ENCODE results near the gene UBE3B.
A peak's percentile ranks its signal among the peaks of the same experiment; 100 is the strongest.

Gene UBE3B

DNA sequence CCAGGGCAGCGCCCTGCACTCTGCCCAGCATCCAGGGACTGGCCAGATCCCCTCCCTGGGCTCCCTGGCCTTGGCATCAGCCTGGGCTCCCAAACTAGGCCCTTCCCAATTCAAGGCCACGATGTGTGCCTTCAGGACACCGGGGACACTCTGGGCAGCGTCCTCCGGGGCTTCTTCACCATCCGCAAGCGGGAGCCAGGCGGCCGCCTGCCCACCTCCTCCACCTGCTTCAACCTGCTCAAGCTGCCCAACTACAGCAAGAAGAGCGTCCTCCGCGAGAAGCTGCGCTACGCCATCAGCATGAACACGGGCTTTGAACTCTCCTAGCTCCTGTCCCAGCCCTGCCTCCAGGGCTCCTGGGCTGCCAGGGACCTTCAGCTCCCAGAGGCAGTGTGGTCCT is 57.0 kb downstream of the UBE3B start:
- DNase-seq, result no peak

DNA sequence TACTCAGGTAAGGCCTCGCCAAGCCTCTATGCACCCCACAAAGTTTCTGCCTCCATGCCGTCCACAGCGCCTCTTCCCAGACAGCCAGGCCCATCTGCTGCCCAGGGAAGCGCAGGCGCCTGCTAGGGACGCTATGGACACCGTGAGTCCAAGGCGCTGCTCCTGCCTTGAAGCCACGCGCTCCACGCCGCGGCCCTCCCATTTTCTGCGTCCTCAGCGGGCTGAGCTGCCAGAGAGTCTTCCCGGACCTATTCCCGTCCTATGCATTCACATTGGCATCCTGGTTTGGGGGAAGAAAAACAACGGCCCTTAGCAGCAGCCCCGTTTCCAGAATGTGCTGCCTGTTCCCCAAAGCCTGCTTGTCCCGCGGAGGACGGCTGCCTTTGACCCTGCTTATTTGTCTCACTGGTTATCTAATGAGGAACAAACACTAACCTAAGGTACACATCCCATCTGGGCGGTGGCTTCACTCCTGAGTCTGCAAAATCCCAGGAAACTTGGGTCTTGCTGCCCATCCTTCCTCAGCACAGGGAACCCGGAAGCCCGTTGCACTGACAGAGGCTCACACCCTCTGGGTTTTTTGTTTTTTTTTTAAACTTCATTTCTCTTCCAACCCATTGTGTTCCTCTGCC is 57.9 kb downstream of the UBE3B start:
- DNase-seq, result no peak

DNA sequence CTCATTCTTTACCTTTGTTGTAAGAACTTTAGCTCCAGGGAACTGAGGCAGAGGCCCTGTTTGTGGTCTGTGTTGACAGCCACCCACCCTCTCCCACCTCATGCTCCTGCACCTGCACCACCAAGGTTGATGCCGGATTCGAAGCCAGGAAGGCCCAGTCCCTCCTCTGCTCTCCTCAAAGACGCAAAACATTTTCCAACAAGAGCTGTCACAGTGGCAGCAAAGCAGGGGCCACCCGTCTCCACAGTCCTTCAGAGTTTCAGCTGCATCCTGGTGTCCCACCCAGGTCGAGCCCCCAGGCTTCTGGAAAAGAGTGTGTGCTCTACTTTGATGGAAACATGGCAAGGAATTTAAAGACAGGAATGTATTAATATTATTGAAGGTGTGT is 58.4 kb downstream of the UBE3B start:
- DNase-seq, result no peak

DNA sequence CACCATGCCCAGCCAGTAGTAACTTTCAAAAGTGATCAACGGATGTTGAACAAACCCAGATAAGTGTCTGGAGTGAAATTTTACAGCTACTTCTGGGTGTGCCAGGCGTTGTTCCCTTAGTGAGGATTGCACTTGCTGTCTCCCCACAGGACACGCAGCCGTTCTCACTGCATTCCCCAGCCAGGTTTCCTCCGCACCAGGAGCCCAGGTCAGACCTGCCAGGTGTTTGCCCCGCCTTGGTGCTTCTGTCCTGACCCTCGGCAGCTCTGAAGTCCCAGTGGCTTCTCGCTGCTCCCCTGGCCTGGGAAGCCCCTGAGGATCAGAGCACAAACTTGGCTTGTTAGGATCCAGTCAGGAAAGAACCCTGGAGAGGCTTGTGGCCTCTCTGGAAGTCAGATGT is 59.7 kb downstream of the UBE3B start:
- DNase-seq, result no peak

DNA sequence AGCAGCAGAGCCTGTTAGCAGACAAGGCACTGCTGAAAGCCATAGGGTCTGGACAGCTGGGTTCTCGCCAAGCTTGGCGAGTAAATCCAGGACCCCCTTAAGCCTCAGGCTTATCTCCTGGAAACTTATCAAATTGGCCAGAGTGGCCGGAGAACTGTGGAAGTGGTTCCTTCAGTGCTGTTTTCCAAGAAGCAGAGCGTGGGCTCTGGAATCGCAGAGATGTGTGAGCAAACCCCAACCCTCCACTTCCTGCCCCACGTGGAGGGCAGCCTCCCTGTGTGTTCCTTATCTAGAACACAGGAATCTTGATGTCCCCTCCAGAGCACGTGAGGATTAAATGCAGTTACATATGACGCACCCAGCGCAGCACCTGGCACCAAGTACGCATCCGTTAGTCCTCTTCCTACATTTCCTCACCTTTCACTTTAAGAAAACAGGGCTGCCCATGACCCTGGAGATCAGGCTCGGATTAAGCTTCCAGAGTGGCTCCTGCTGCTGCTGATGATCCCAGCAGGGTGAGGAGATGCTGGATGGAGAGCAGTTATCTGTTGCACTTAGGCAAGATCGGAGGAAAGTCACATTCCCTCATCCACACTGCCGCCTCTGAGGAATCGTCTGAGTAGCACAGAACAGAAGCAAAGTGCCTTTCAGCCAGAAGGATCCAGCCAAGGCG is 60.9 kb downstream of the UBE3B start:
- DNase-seq, result no peak

- no peak for DNase-seq
Measured at GRCh38 chr12:109539508-109539907, 62.1 kb downstream of the UBE3B start.

- DNase-seq, result no peak
Measured at GRCh38 chr12:109540526-109541412, 63.3 kb downstream of the UBE3B start.

GRCh38 chr12:109541413-109541726 is 63.9 kb downstream of the UBE3B start:
- DNase-seq, result no peak

GRCh38 chr12:109542014-109542413 is 64.6 kb downstream of the UBE3B start:
- peak; percentile 33 for DNase-seq

GRCh38 chr12:109542876-109543275 is 65.4 kb downstream of the UBE3B start:
- DNase-seq, result no peak

GRCh38 chr12:109544955-109545531 is 67.6 kb downstream of the UBE3B start:
- peak; percentile 40 for DNase-seq

DNA sequence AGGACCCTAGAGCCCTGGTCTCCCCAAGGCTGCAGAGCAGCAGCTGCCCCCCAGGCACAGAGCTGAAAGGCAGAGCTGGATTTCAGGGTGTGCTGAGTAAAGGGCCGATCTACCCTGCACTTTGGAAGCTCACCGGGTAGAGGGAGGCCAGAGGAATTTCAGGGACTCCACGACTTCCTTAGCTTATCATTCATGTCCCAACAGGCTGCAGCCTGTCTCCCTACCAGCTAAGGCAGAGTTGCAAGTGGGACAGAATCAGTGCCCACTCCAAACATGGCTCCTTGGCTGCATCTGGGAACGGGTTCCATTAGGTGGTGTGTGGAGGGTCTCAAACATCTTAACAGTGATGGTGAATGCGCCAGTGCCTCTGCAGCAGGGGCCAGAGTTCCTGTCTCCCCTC is 68.4 kb downstream of the UBE3B start:
- no peak for DNase-seq

- no peak for DNase-seq
Measured at GRCh38 chr12:109547286-109547685, 69.9 kb downstream of the UBE3B start.

DNA sequence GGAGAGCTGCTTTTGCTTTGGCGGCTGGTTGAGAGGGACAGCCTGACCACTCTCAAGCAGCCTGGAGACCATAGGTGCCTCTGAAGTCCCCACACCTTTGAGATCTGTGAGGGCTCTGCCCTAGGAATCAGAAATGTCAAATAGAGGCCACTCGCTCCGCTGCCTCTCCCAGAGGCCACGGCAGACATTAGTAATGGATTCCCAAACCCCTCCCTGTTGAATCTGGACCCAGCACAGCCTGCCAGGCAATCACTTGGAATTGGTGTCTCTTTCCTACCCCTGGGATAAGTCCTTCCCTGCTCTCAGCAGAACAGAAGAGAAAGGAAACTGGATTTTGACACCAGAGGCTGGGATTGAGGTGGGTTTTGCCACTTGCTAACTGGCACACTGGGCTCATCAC is 70.8 kb downstream of the UBE3B start:
- no peak for DNase-seq

- DNase-seq, result no peak
Measured at GRCh38 chr12:109549613-109550270, 72.3 kb downstream of the UBE3B start.

- no peak for DNase-seq
Measured at GRCh38 chr12:109550281-109550680, 72.8 kb downstream of the UBE3B start.

DNA sequence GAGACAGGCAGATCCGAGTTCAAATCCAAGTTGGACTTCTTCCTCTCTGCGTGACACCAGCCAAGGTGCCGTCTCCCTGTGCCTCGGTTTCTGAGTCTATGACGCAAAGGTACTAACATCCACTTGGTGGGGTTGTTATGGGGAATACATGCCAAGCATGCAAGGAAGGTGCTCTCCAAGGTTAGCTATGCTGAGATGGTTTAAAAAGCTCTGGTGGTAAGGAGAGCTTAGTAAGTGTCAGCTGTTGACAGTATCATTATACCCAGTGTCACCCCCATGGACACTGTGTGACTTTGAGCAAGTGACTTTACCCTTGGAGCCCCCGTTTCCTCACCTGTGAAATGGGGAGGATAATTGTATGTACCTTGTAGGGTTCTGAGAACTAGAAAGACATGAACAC is 73.7 kb downstream of the UBE3B start:
- DNase-seq, result no peak

- no peak for DNase-seq
Measured at GRCh38 chr12:109552971-109553370, 75.5 kb downstream of the UBE3B start.

GRCh38 chr12:109553483-109553882 is 76.0 kb downstream of the UBE3B start:
- DNase-seq, result no peak

GRCh38 chr12:109553906-109554500 is 76.6 kb downstream of the UBE3B start:
- no peak for DNase-seq

DNA sequence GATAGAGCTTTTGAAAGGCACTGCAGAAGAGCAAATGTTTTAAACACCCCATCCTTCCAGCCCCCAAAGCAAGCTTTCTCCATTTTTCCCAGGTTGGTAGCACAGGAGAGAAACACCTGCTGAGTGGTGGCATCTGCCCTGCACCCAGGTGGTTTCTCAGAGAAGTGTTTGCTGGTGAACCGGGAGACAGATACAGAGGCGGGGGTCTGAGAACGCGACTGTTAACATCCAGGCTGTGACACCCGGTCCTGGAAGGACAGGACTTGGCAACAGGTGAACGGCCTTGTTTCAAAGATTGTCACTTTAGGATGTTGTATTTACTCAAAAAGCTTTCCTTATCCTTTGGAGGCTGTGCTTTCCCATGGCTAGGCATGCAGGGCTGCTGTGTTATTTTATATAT is 77.3 kb downstream of the UBE3B start:
- DNase-seq, result no peak

- no peak for DNase-seq
Measured at GRCh38 chr12:109555431-109556315, 78.2 kb downstream of the UBE3B start.
